ENCODE measurements around the gene MUC6.

MUC6 gene, protein sequence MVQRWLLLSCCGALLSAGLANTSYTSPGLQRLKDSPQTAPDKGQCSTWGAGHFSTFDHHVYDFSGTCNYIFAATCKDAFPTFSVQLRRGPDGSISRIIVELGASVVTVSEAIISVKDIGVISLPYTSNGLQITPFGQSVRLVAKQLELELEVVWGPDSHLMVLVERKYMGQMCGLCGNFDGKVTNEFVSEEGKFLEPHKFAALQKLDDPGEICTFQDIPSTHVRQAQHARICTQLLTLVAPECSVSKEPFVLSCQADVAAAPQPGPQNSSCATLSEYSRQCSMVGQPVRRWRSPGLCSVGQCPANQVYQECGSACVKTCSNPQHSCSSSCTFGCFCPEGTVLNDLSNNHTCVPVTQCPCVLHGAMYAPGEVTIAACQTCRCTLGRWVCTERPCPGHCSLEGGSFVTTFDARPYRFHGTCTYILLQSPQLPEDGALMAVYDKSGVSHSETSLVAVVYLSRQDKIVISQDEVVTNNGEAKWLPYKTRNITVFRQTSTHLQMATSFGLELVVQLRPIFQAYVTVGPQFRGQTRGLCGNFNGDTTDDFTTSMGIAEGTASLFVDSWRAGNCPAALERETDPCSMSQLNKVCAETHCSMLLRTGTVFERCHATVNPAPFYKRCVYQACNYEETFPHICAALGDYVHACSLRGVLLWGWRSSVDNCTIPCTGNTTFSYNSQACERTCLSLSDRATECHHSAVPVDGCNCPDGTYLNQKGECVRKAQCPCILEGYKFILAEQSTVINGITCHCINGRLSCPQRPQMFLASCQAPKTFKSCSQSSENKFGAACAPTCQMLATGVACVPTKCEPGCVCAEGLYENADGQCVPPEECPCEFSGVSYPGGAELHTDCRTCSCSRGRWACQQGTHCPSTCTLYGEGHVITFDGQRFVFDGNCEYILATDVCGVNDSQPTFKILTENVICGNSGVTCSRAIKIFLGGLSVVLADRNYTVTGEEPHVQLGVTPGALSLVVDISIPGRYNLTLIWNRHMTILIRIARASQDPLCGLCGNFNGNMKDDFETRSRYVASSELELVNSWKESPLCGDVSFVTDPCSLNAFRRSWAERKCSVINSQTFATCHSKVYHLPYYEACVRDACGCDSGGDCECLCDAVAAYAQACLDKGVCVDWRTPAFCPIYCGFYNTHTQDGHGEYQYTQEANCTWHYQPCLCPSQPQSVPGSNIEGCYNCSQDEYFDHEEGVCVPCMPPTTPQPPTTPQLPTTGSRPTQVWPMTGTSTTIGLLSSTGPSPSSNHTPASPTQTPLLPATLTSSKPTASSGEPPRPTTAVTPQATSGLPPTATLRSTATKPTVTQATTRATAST (N-terminal part only)

DNA sequence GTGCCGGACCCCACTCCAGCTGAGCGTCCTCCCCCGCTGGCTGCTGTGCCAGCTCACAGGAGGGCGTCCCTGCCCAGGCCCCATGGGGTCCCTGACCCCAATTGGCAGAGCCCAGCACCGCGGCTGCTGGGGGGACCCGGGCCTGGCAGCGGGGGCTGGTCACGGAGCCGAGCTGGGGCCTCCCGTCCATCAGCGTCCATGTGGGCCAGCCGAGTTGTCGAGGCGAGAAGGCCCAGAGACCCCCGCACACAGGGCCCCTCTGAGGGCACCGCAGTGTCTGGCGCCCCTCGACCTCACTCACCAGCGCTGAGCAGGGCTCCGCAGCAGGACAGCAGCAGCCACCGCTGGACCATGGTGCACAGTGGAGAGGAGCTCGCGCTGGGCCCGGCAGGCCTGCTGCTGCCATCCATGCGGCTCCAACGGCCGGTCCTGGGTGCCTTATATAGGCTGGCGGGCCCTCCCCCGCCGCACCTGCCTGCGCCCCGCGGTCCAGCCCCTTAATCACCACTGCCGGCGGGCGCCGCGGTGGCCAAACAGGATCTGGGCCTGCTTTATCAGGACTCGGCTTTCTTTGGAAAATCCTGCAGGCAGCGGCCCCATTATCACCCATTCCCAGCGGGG lies at the start of gene MUC6:
Gene MUC6, minus strand, starts transcription at position 416 of the 621 bp plus-strand sequence. Its CDS starts 63 bp downstream, at position 353.
- FAIRE-seq (no peak), DNase-seq (ENCODE audit: insufficient read length, low spot score) (no peak)

DNA sequence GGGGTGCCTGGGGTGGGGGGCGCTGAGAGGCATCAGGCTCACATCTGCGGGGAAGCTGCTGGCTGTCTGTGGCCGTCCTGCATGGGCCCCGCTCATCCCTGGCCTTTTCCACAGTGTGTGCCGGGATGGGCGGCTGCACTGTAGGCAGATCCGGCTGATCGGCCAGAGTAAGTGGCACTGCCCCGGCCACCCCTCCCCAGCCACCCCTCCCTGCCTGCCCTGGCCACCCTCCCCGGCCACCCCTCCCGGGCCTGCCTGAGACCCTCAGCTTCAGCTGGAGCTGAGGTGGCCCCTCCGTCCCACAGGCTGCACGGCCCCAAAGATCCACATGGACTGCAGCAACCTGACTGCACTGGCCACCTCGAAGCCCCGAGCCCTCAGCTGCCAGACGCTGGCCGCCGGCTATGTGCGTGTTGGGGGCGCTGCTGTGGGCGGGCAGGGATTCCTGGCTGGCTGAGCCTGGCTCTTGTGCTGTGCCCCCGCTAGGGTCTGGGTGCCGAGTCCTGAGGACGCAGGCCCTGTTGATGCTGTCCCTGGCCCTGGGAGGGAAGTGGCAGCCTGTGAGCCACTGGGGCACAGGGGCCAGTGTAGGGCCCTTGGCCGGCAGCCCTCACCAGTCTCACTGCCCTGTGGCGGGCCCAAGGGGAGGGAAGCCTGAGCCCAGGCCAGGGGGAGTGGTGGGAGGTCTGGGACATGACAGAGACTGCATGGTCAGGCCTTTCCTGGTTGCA lies 49.1 kb upstream of the MUC6 start:
- no peak for FAIRE-seq

GRCh38 chr11:1084561-1085439 lies 48.3 kb upstream of the MUC6 start:
- FAIRE-seq (no peak), DNase-seq (ENCODE audit: insufficient read length, low spot score) (no peak)

More for the DNA sequence above, 49.1 kb upstream of the MUC6 start:
- no peak for DNase-seq (ENCODE audit: insufficient read length, low spot score)

GRCh38 chr11:1083621-1084551 lies 47.4 kb upstream of the MUC6 start:
- FAIRE-seq: no peak
- DNase-seq (ENCODE audit: insufficient read length, low spot score): no peak

GRCh38 chr11:1082728-1083620 lies 46.5 kb upstream of the MUC6 start:
- DNase-seq (ENCODE audit: insufficient read length, low spot score): no peak
- FAIRE-seq: no peak

GRCh38 chr11:1082346-1082727 lies 45.8 kb upstream of the MUC6 start:
- FAIRE-seq: no peak
- no peak for DNase-seq (ENCODE audit: insufficient read length, low spot score)

DNA sequence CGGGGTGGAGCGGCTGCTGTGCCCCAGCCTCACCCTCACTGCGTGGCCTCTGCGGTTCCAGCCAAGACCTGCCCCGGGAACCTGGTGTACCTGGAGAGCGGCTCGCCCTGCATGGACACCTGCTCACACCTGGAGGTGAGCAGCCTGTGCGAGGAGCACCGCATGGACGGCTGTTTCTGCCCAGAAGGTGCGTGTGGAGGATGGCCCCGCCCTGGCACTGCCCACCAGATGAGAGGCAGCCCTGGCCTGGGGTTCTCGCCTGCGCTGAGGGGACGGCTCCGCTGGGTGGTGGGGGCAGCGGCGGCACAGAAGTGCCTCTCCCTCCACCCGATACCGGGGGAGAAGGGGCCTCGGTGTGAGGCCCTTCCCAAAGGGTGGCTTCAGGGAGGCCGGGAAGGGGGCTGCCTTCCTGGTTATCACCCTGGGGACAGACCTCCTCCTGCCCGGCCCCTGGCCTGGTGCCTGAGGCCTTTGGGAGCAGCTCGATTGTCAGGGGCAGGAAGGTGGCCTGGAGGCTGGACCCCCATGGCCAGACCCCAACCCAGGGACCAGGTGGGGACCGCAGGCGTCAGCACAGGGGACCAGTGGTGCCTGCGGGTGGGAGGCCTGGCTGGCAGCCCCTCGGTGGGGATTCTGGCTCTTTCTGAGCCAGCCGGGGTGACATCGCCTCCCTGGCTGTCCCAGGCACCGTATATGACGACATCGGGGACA lies 45.2 kb upstream of the MUC6 start:
- DNase-seq (ENCODE audit: insufficient read length, low spot score): no peak
- no peak for FAIRE-seq

DNA sequence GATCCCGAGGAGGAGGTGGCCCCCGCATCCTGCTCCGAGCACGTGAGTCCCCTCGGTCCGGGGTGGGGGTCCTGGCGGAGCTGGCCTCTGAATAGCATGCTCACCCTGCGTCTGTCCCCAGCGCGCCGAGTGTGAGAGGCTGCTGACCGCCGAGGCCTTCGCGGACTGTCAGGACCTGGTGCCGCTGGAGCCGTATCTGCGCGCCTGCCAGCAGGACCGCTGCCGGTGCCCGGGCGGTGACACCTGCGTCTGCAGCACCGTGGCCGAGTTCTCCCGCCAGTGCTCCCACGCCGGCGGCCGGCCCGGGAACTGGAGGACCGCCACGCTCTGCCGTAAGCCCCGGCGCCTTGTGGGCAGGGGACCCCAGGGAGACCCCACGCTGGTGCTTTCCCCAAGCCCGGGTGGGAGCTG lies 41.7 kb upstream of the MUC6 start:
- FAIRE-seq: no peak
- no peak for DNase-seq (ENCODE audit: insufficient read length, low spot score)

- DNase-seq (ENCODE audit: insufficient read length, low spot score) (no peak), FAIRE-seq (no peak)
These were observed 41.0 kb upstream of the MUC6 start for GRCh38 chr11:1077417-1078119.

DNA sequence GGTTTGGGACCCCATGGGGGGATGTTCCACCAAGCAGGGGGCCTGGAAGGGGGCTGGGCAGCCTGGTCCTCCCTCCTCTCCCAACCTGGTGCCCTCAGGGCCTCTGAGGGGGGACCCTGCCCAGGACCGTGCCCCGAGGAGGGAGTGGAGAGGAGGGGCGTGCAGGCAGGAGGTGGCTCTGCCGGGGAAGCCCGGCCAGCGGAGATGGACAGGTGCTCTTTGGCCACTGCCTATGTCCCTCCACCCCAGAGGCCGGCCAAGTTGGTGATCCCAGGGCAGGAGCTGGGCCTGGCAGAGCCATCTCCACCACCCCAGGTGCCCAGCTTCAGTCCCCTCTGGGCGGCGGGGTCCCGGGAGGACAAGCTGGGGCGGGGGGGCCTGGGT lies 40.5 kb upstream of the MUC6 start:
- FAIRE-seq: no peak

DNA sequence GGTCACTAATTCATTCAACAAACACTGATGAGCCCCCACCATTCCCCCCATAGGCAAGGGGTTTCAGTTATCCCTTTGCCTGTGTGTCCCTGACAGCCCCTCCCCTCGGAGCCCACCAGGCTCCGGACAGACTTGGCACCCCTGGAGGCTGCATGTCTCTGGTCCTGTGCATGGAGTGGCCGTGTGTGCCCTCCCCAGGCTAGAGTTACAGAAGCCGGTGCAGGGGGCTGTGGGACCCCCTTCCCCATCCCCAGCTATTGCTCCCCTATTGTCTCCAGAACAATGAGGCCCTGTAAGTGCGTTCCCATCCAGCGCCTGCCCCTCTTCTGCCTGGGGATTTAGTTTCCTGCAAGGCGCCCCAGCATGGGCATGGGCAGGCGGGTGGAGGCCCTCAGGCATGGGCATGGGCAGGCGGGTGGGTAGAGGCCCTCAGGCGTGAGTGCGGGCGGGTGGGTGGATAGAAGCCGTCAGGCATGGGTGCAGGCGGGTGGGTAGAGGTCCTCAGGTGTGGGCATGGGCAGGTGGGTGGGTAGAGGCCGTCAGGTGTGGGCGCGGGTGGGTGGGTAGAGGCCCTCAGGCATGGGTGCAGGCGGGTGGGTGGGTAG lies 39.6 kb upstream of the MUC6 start:
- FAIRE-seq (no peak), DNase-seq (ENCODE audit: insufficient read length, low spot score) (no peak)

More for the DNA sequence above, 40.5 kb upstream of the MUC6 start:
- DNase-seq (ENCODE audit: insufficient read length, low spot score): no peak

GRCh38 chr11:1075341-1075911 lies 38.9 kb upstream of the MUC6 start:
- FAIRE-seq (no peak), DNase-seq (ENCODE audit: insufficient read length, low spot score) (no peak)

- DNase-seq (ENCODE audit: insufficient read length, low spot score): peak; percentile 31
- FAIRE-seq: no peak
These were observed 38.0 kb upstream of the MUC6 start, which contains the start of gene MUC2 for GRCh38 chr11:1074244-1075221. MUC2 (plus strand) TSS chr11:1074874.
